GM18909 (cell line): ENCODE data around the gene MTERF2.
"Not testable (repeated sequence)": the region's sequence is repeated elsewhere in the genome, so short reads cannot be mapped to it uniquely, and the experiment has no call there.

ENCODE experiments used
- ATAC-seq: cut with Tn5 transposase; IDR thresholded peaks from one replicate; pipeline ENCODE4 v1.9.1; 2021; ENCODE audit warnings: mild to moderate bottlenecking; ENCODE audit not compliant: unreplicated experiment, poor library complexity

Gene MTERF2

GRCh38 chr12:106996102-106996501 is 9.2 kb upstream of the MTERF2 start:
- not testable (repeated sequence) for ATAC-seq

DNA sequence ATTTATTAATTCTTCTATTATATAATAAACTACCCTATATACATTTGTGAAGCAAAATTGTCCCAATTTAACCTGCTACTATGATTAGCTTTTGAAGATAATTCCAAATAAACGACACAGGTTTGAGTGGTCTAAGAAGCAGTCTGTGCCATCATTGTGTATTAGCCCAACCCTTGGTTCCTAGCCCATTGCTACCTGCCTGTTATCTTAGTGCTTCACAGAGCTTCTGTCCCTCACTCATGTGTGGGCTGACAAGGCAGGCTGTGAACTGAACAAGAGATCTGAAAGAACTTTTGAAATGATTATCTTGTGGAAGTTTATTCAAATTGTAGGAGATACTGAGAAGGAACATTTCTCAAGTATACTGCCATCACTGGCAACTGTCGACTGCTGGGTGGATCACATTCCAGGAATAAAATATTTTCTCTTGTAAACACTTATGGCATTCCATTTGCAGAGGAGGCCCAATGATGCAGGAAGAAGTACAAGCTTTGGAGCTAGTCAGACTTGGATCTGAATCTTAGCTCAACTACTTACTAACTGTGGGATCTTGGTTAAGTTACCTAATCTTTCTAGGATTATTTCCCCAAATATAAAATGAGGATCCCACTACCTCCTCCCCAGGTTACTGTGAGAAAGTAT is 7.8 kb upstream of the MTERF2 start:
- ATAC-seq = no peak

GRCh38 chr12:106987846-106988245 is 900 bp upstream of the MTERF2 start:
- ATAC-seq = no peak

DNA sequence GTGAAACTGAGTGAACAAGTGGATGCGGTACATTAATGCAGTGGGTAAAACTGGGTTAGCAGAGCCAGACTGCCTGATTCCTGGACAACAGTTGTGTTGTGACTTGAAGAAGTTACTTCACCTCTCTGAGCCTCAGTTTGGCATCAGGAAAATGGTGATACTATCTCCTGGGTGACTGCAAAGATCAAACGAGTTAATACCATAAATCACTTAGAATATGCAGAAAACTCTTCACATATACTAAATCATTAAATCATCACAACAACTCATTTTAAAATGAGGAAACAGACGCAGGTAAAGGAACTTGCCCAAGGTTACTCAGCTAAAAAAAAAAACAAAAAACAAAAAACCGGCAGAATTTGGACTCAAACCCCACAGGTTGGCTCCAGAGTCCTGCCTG is 811 bp downstream of the MTERF2 start:
- no peak for ATAC-seq

- no peak for ATAC-seq
These were observed 1.5 kb downstream of the MTERF2 start for GRCh38 chr12:106985479-106985878.

GRCh38 chr12:106984588-106985137 is 2.3 kb downstream of the MTERF2 start:
- no peak for ATAC-seq

- ATAC-seq = no peak
These were observed 4.7 kb downstream of the MTERF2 start for GRCh38 chr12:106982229-106982628.

- no peak for ATAC-seq
These were observed 5.2 kb downstream of the MTERF2 start for GRCh38 chr12:106981788-106982187.

- ATAC-seq = no peak
These were observed 6.0 kb downstream of the MTERF2 start for GRCh38 chr12:106980944-106981343.

GRCh38 chr12:106978035-106978800 is 8.7 kb downstream of the MTERF2 start:
- ATAC-seq = no peak

DNA sequence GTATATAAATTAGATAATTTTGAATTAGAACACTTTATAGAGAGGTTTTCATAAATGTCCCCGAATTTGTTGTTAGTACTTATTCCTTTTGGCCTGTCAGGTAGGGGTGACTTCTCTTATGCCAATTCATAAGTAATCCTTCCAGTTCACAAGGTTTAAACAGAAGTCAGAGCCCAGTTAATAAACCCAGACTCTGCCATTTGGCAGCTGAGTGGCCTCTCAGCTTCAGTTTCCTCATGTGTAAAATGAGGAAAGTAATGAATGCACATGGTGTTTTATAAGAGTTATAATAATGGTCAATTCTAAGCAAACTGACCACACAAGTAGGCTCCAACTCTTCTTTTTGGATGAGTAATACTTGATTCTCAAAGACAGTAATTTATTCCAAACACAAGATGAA is 10.3 kb downstream of the MTERF2 start:
- ATAC-seq = no peak

DNA sequence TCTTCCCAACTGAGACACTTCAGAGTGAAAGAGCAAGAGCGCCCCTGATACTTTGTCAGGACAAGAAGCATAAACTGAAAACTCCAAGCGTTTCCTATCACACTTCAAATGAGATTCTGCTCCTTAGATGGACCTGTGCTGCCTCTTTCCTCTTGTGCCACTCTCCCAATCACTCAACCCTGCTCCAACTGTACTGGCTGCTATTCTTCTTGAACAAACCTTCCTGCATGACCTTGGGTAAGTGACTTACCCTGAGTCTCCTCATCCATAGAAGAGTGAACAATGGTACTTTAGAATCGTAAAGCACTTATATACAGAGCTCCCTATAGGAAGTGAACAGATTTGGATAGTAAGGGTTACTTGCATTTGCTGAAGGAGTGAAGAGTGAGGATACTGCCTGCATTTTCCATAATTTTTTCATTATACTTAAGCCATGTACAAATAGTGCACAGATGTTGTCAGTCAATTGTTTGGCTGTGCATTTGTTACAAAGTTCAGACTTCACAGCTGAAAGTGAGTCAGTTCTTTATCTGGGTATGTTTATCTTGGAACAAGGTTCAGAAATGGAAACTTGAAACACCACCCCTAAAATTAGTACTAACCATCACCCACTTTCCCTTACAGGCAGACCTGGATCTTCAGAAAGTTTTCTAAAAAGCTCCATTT is 10.8 kb downstream of the MTERF2 start:
- no peak for ATAC-seq

- ATAC-seq = no peak
These were observed 11.8 kb downstream of the MTERF2 start for GRCh38 chr12:106975098-106975497.

DNA sequence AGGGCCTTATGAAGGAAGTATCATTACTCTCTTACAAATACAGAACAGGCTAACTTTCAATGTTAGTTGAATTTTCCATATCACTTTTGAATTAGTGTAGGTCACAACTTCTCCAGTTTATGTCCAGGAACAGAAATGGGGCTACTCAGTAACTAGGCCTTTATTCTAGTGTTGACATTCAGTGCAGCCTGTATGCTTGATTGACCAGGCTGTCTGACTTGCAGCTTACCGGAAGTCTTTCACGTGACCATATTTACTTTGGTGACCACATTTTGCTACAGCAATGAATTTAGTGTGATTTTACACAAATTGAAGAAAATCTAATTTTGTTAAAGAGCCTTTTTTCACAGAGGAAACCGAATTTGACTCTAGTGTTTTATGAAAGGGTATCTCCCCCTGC is 12.4 kb downstream of the MTERF2 start:
- peak; percentile 79 for ATAC-seq

DNA sequence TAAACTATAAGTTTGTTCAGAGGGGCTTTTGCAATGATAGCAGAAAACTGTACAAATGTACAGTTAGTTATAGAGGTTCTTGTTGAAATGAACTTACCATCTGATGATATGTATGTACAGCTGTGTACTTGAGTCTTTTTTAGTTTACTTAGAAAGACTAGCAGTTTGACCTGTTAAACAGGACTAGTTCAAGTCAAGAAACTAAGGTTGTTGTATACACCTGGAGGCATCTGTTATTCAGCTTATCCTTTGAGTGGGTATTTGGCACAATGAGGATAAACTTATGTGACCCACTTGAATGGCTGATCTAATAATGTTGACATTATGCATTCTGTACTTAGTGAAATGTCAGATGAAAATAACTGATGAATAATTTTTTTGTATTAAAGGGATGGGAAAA is 13.4 kb downstream of the MTERF2 start:
- ATAC-seq = no peak

DNA sequence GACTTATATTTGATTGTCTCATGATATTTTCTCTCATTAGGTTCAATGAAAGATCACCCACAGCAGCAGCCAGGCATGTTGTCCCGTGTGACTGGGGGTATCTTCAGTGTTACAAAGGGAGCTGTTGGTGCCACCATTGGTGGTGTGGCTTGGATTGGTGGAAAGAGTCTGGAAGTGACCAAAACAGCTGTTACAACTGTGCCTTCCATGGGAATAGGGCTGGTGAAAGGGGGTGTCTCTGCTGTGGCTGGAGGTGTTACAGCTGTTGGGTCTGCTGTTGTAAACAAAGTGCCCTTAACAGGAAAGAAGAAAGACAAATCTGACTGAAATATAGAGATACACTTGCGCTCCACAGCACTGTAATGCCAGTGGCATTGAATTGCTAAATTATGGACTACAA is 15.9 kb downstream of the MTERF2 start:
- ATAC-seq = no peak

DNA sequence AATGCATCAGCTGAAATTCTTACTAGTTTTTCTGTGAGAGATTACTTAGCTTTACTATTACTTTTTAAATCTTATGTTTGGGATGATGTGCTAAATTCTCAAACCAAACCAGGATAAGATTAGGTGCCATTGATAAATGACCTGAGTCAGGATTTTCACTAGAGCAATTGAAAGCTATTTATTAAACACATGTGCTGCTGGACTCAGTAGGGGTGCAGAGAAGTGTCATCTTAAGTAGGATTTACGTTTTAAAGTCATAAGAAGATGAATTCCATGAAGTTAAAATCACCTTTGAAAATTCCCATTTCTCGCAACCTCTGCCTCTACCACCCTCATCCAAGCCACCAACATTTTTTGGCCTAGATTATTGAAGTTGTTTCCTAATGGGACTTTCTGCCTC is 22.4 kb downstream of the MTERF2 start:
- ATAC-seq = no peak

- ATAC-seq = no peak
These were observed 24.7 kb downstream of the MTERF2 start for GRCh38 chr12:106962286-106962685.

DNA sequence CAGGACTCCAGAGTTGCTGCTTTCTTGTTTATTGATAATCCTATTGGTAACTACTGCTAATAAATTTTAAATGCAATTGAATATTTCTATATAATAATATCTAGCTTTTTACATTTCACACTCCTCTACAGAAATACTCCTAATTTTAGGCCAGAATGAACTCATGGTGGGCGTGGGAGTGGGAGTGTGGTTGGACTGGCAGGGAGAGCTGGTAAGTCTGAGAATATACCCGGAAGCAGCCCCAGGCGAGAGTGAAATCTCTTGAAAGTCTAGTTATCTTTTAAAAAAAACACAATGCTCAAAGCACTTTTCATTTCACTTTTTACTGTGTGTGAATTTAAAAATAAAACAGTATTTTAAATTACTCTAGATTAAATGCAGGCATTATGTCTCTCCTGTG is 26.5 kb downstream of the MTERF2 start:
- ATAC-seq = no peak

GRCh38 chr12:106957583-106957982 is 29.4 kb downstream of the MTERF2 start:
- no peak for ATAC-seq

- ATAC-seq = peak; percentile 45
These were observed 30.8 kb downstream of the MTERF2 start for GRCh38 chr12:106956048-106956578.
